ENCODE measurements around the gene PAXIP1.

The PAXIP1 gene

GRCh38 chr7:154913638-154914307, 89.2 kb downstream of the PAXIP1 start:
- CTCF ChIA-PET, result interaction anchor here (0.6 to 4.1 kb wide), 21 partner anchors 10 to 854 kb away, joined by 3 to 21 read pairs (median 3); no protein-coding TSS in a partner anchor
- Histone ChIP-seq H3K4me1 (ENCODE audit: control insufficient read depth, insufficient read depth, low read length) (no peaks in the 10 kb centered on the region), H3K27ac (ENCODE audit: extremely low read depth, low read depth, low read length) (no peak overlapping the region), H3K4me3 (ENCODE audit: low read depth, low read length) (no peak overlapping the region), H3K9me3 (ENCODE audit: control insufficient read depth, insufficient read depth, low read depth, low read length) (no peaks in the 10 kb centered on the region), H3K36me3 (ENCODE audit: control insufficient read depth in 2 of 2, insufficient read depth in 1 of 2, low read length in 2 of 2) (no peaks in the 10 kb centered on the region)
- POLR2A ChIA-PET, result no interaction called here
- TF ChIP-seq ZNF148 (tag by site-specific recombination; IDR thresholded peaks at IDR 0.05; ENCODE audit: borderline replicate concordance) (no peak), ZNF549 (tag by site-specific recombination; IDR thresholded peaks at IDR 0.05) (no peak), GLI2 (tag by site-specific recombination; IDR thresholded peaks at IDR 0.05; ENCODE audit: borderline replicate concordance, low read depth) (no peak), ZNF571 (tag by site-specific recombination; IDR thresholded peaks at IDR 0.05) (no peak), ZBTB10 (tag by site-specific recombination; IDR thresholded peaks at IDR 0.05) (no peak), ZNF548 (tag by site-specific recombination; IDR thresholded peaks at IDR 0.05) (no peak), ZNF654 (tag by site-specific recombination; IDR thresholded peaks at IDR 0.05; ENCODE audit: low read depth) (peak; percentile 76), ZNF449 (tag by site-specific recombination; IDR thresholded peaks at IDR 0.05) (no peak), ZNF530 (tag by site-specific recombination; IDR thresholded peaks at IDR 0.05; ENCODE audit: low read depth) (no peak), PRDM10 (tag by site-specific recombination; IDR thresholded peaks at IDR 0.05) (peak; percentile 39; the same call in 1 of the 2 replicates), GLIS1 (tag by site-specific recombination; IDR thresholded peaks at IDR 0.05) (peak; percentile 65), ZNF660 (tag by site-specific recombination; IDR thresholded peaks at IDR 0.05) (no peak), INSM2 (tag by site-specific recombination; IDR thresholded peaks at IDR 0.05) (no peak), ZNF280C (tag by site-specific recombination; IDR thresholded peaks at IDR 0.05) (no peak), ZNF791 (tag by site-specific recombination; IDR thresholded peaks at IDR 0.05) (no peak), BCL11A (tag by site-specific recombination; IDR thresholded peaks at IDR 0.05; ENCODE audit: low read depth) (no peak), ZBTB8A (tag by site-specific recombination; IDR thresholded peaks at IDR 0.05) (no peak), ZNF48 (tag by site-specific recombination; IDR thresholded peaks at IDR 0.05) (no peak), ZNF600 (tag by site-specific recombination; IDR thresholded peaks at IDR 0.05) (no peak), CTCF (tag by site-specific recombination; IDR thresholded peaks at IDR 0.05) (peak; percentile 67), SETDB1 (IDR thresholded peaks at IDR 0.05; ENCODE audit: insufficient read length, low read length) (no peak)
